Measurements from ENCODE around the gene VWCE. TPM values are rescaled to one million over a fixed set of nuclear protein-coding genes. Genes with fewer than 3 reads are reported as not detected.
A peak's percentile ranks its signal among the peaks of the same experiment; 100 is the strongest.
"Not testable (repeated sequence)": the region's sequence is repeated elsewhere in the genome, so short reads cannot be mapped to it uniquely, and the experiment has no call there.

VWCE gene
- total RNA-seq, 8 experiments from 2014 or later = 2.1 to 7.2 (median 3.6) TPM

DNA sequence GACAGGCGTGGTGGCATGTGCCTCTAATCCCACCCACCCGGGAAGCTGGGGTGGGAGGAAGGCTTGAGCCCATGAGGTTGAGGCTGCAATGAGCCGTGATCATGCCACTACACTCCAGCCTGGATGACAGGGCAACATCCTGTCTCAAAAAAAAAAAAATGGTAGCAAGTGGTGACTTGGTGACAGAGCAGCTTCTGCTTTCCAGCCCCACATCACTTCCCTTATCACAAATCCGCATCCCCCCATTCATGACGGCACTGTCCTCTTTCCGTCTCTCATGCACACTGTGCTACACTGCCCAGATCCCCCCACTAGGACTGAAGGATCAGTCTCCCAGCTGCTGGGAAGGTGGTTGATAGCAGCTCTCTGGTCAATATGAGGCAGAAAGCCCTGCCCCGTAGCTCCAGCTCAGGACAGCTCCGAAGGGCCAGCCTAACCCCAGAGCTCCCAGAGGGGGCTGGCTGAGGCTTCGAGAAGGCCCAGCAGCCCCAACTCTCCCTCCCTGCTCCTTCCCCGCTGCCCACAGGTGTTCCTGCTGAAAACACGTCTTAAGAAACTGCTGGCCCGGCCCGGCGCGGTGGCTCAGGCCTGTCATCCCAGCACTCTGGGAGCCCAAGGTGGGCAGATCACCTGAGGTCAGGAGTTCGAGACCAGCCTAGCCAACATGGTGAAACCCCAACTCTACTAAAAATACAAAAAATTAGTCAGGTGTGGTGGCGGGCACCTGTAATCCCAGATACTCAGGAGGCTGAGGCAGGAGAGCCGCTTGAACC lies 38.2 kb downstream of the VWCE start:
- 60 to 100% (median 91%) methylated on average over 1 to 9 of the region's 18 CpGs; no CpG with 5 or more reads in 2 of the 10 experiments for WGBS, 10 experiments
- Histone ChIP-seq H3K4me3 (no peak overlapping the region), H3K4me1 (replicated peaks in 1 of 2) (no peaks in the 10 kb centered on the region), H3K27ac (no peak overlapping the region)
- no peak for ATAC-seq (replicated peaks in 6 of 8)
- in situ Hi-C loops (cut with MboI; ENCODE audit: low pct_unique_long_range_greater_than_20kb in 2 of 9, low sequenced_read_pairs in 9 of 9, unreplicated experiment in 9 of 9) = no loop called here

GRCh38 chr11:61254403-61255025 lies 40.6 kb downstream of the VWCE start:
- WGBS, 10 experiments = 25 to 100% (median 56%) methylated on average over 1 to 4 of the region's 12 CpGs; no CpG with 5 or more reads in 2 of the 10 experiments
- ATAC-seq (replicated peaks in 6 of 8) = peak in 6 of 8 experiments; percentile 24 to 97 (median 73)
- in situ Hi-C loops (cut with MboI; ENCODE audit: low pct_unique_long_range_greater_than_20kb in 2 of 9, low sequenced_read_pairs in 9 of 9, unreplicated experiment in 9 of 9) = no loop called here
- no peaks in the 10 kb centered on the region for H3K4me1 ChIP-seq (replicated peaks in 1 of 2)
- H3K27ac ChIP-seq = no peak overlapping the region
- H3K4me3 ChIP-seq = no peak overlapping the region

GRCh38 chr11:61252332-61252731 lies 42.8 kb downstream of the VWCE start:
- H3K4me3 ChIP-seq; H3K4me1 ChIP-seq (replicated peaks in 1 of 2); H3K27ac ChIP-seq; in situ Hi-C loops (cut with MboI; ENCODE audit: low pct_unique_long_range_greater_than_20kb in 2 of 9, low sequenced_read_pairs in 9 of 9, unreplicated experiment in 9 of 9): not testable (repeated sequence)
- no CpG with 5 or more reads among the region's 1 CpG for WGBS, 10 experiments
- ATAC-seq (replicated peaks in 6 of 8) = peak in 3 of 8 experiments; percentile 22 to 55 (median 52)

DNA sequence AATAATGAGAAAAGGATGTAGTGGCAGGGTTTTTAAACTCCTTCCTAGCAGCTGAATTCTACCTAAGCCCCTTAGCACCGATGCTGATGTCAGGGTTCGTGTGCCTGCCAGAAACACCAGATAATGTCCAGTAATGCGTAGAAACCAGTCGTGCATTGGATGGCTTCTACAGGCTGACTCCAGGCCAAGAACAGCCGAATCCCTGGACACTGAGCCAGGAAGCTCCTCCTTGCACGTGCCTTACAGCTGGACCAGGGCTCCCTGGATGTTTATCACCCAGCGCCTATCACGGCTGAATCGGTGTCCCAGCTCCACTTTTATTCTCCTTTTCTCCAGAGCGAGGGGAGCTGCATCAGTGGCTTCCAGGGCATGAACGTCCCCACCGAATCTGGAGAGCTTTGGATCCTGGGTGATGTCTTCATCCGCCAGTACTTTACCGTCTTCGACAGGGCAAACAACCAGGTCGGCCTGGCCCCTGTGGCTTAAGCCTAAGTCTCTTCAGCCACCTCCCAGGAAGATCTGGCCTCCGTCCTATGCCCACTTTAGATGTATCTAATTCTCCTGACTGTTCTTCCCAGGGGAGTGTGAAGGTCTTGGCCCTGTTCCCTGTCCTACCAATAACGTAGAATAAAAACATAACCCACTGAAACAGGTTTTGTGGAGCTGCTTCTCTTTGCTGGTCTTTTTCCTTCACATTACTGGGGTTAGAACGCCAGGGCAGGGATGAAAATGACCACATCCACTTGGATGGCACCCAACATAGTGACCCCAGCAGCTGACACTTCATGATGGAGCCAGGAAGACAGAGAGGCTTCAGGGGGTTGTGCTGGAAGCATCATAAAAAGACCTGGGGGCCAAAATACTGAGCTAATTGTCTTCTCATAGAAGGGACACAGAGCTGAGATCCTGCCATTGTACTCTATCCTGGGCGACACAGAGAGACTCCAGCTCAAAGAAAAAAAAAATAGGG lies 44.0 kb downstream of the VWCE start:
- in situ Hi-C loops (cut with MboI; ENCODE audit: low pct_unique_long_range_greater_than_20kb in 2 of 9, low sequenced_read_pairs in 9 of 9, unreplicated experiment in 9 of 9); H3K4me1 ChIP-seq (replicated peaks in 1 of 2); H3K4me3 ChIP-seq; H3K27ac ChIP-seq; ATAC-seq (replicated peaks in 6 of 8): not testable (repeated sequence)
- WGBS, 10 experiments = 59 to 97% (median 78%) methylated on average over 2 to 8 of the region's 20 CpGs; no CpG with 5 or more reads in 6 of the 10 experiments

DNA sequence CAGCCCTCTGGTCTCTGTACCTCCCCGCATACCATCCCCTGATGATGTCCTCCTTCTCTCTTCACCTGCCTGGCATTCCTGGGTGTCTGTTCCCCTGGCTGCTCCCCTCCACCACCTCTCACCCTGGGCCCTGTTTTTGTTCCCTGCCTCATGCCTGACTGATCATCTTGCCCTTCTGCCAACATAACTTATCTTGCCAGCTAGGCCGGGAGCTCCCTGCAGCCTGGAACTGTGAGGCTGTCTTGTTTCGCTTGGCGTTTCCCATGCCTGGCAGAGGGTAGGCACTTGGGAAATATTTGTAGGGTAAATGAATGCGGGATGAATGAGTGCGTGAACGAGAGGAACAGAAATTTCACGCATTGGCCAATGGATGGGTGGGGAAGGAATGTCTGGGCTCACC lies 45.9 kb downstream of the VWCE start:
- ATAC-seq (replicated peaks in 6 of 8) = peak in 1 of 8 experiments; percentile 15
- in situ Hi-C loops (cut with MboI; ENCODE audit: low pct_unique_long_range_greater_than_20kb in 2 of 9, low sequenced_read_pairs in 9 of 9, unreplicated experiment in 9 of 9); H3K4me3 ChIP-seq; H3K27ac ChIP-seq; H3K4me1 ChIP-seq (replicated peaks in 1 of 2): not testable (repeated sequence)
- WGBS, 10 experiments = 80 to 100% (median 98%) methylated on average over 1 to 5 of the region's 8 CpGs; no CpG with 5 or more reads in 6 of the 10 experiments

DNA sequence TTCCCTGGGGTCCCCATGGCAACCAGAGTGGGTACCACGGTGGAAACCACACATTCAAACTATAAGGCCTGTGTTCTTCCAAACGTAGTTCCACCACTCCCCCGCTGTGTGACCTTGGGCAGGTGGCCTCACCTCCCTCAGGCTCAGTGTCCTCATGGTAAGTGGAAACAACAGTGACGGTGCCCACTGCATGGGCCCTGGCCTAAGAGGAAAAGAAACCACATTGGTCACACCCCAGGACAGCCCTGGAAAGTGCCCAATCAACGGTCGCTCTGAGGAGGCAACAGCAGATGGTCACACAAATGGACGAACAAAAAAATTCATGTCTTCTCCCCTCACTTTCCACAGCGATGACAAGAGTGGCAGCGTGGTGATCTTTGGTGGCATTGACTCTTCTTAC lies 47.0 kb downstream of the VWCE start:
- H3K4me3 ChIP-seq; in situ Hi-C loops (cut with MboI; ENCODE audit: low pct_unique_long_range_greater_than_20kb in 2 of 9, low sequenced_read_pairs in 9 of 9, unreplicated experiment in 9 of 9); ATAC-seq (replicated peaks in 6 of 8); H3K27ac ChIP-seq; H3K4me1 ChIP-seq (replicated peaks in 1 of 2): not testable (repeated sequence)
- 50 to 92% (median 73%) methylated on average over 1 to 4 of the region's 9 CpGs; no CpG with 5 or more reads in 6 of the 10 experiments for WGBS, 10 experiments

DNA sequence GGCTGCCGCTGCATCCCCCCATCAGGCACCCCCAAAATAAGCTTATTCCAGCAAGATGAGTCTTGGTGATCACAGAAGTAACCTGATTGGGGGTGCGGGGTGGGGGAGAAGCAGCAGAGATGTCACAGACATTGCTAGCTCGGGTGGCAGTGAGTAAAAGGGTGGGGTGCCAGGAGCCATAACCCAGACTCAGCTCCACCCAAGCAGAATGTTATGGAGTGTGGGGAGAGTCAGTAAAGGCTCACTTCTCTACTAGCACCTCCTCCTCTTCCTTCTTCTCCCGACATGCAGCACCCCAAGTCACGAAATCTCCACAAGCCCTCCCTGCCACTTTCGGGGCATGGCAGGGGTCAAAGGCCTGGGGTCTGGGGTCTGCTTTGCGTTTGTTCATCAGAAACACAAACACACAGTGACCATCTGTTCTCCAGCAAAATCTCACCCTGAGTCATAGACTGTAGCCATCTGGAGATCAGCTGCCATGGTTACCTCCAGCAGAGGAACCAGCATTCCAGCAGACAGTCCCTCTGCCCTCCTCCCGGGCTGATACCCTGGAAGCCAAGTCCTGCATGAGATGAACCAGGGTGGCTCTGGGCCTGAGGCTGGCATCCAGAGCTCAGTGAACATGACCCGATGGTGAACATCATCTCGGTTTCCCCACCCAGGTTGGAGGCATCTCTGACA lies 49.7 kb downstream of the VWCE start:
- H3K4me1 ChIP-seq (replicated peaks in 1 of 2); in situ Hi-C loops (cut with MboI; ENCODE audit: low pct_unique_long_range_greater_than_20kb in 2 of 9, low sequenced_read_pairs in 9 of 9, unreplicated experiment in 9 of 9); H3K4me3 ChIP-seq; H3K27ac ChIP-seq: not testable (repeated sequence)
- ATAC-seq (replicated peaks in 6 of 8) = peak; percentile 41 to 96 (median 58)
- no CpG with 5 or more reads among the region's 10 CpGs for WGBS, 10 experiments

DNA sequence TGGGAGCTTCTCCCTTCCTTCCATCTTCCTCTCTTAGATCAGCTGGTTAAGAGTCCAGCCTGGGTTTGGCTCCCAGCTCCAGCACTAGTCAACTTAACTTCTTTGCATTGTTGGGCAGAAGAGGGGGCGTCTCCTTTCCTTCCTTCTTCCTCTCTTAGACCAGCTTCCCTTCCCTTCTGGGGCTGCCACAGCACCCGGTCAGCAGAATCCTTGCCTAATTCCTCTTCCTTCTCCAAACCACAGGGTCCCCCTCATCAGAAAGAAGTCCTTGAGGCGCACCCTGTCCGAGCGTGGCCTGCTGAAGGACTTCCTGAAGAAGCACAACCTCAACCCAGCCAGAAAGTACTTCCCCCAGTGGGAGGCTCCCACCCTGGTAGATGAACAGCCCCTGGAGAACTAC lies 53.6 kb downstream of the VWCE start:
- no CpG with 5 or more reads among the region's 5 CpGs for WGBS, 10 experiments

GRCh38 chr11:61240875-61241274 lies 54.2 kb downstream of the VWCE start, which contains the start of gene PGA5:
Gene PGA5 (plus strand): TSS chr11:61241175. CDS start chr11:61241227, 52 bp downstream.
- in situ Hi-C loops (cut with MboI; ENCODE audit: low pct_unique_long_range_greater_than_20kb in 2 of 9, low sequenced_read_pairs in 9 of 9, unreplicated experiment in 9 of 9); ATAC-seq (replicated peaks in 6 of 8): not testable (repeated sequence)

More for the DNA sequence above, 53.6 kb downstream of the VWCE start:
- H3K27ac ChIP-seq; H3K4me1 ChIP-seq (replicated peaks in 1 of 2); H3K4me3 ChIP-seq; in situ Hi-C loops (cut with MboI; ENCODE audit: low pct_unique_long_range_greater_than_20kb in 2 of 9, low sequenced_read_pairs in 9 of 9, unreplicated experiment in 9 of 9): not testable (repeated sequence)
- ATAC-seq (replicated peaks in 6 of 8) = peak in 1 of 8 experiments; percentile 4

GRCh38 chr11:61240288-61240687 lies 54.8 kb downstream of the VWCE start:
- H3K4me1 ChIP-seq (replicated peaks in 1 of 2); ATAC-seq (replicated peaks in 6 of 8); H3K27ac ChIP-seq; in situ Hi-C loops (cut with MboI; ENCODE audit: low pct_unique_long_range_greater_than_20kb in 2 of 9, low sequenced_read_pairs in 9 of 9, unreplicated experiment in 9 of 9); H3K4me3 ChIP-seq: not testable (repeated sequence)
- WGBS, 10 experiments = no CpG with 5 or more reads among the region's 8 CpGs

More at GRCh38 chr11:61240875-61241274, 54.2 kb downstream of the VWCE start, which contains the start of gene PGA5:
- H3K4me1 ChIP-seq (replicated peaks in 1 of 2); H3K4me3 ChIP-seq; H3K27ac ChIP-seq: not testable (repeated sequence)
- WGBS, 10 experiments = no CpG with 5 or more reads among the region's 8 CpGs

DNA sequence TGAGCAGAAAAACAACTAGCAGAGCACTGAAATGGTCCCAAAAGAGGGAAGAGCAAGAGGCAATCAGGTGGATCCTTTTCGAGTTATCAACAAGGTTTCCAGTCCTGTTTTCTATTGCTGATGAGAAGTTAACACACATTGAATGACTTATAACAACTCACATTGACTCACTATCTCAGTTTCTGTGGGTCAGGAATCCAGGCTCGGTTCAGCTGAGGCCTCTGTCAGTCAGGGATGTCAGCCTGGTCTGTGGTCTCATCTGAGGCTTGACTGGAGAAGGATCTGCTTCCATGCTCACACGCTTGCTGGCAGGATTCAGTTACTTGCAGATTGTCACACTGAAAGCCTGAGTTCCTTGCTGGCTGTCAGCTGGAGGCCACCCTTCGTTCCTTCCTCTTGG lies 58.0 kb downstream of the VWCE start:
- in situ Hi-C loops (cut with MboI; ENCODE audit: low pct_unique_long_range_greater_than_20kb in 2 of 9, low sequenced_read_pairs in 9 of 9, unreplicated experiment in 9 of 9); H3K27ac ChIP-seq; ATAC-seq (replicated peaks in 6 of 8); H3K4me3 ChIP-seq; H3K4me1 ChIP-seq (replicated peaks in 1 of 2): not testable (repeated sequence)
- WGBS, 10 experiments = no CpG with 5 or more reads among the region's 4 CpGs

- ATAC-seq (replicated peaks in 6 of 8) = peak in 3 of 8 experiments; percentile 18 to 78 (median 77)
- H3K27ac ChIP-seq; H3K4me1 ChIP-seq (replicated peaks in 1 of 2); H3K4me3 ChIP-seq; in situ Hi-C loops (cut with MboI; ENCODE audit: low pct_unique_long_range_greater_than_20kb in 2 of 9, low sequenced_read_pairs in 9 of 9, unreplicated experiment in 9 of 9): not testable (repeated sequence)
- no CpG with 5 or more reads among the region's 3 CpGs for WGBS, 10 experiments
Measured at GRCh38 chr11:61232548-61233145, 62.5 kb downstream of the VWCE start.
